GM19239 (cell line): ENCODE results near the gene PTPRT.

Experiments
- DNase-seq: peaks from one replicate; pipeline ENCODE4 v3.0.0; 2011; ENCODE audit warnings: low spot score; ENCODE audit not compliant: insufficient read length
- FAIRE-seq: peaks from 2 replicates; lab custom pipeline; 2011; peaks lifted over from hg19 to GRCh38; lab: Jason Lieb, UNC

PTPRT gene

DNA sequence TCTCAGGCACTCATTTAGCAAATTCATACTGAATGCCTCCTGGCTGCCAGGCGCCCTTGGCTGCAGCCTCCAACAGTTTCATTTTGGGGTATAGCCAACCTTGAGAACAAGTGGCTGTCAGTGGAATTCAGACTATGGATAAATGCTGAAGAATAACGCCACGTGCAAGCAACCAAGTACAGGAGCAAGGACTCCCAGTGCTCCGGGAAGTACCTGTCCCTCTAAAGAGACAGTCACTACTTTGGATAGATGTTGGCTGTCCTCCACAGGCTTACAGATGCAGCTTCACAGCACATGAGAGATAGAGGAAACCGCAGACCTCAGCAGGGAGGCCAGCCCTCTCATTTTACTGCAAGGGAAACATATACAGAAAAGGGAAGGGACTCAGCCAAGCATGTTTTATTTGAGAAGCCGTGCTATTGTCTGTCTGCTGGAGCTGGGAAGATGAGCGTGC, 658.2 kb downstream of the PTPRT start:
- FAIRE-seq (no peak), DNase-seq (no peak)

DNA sequence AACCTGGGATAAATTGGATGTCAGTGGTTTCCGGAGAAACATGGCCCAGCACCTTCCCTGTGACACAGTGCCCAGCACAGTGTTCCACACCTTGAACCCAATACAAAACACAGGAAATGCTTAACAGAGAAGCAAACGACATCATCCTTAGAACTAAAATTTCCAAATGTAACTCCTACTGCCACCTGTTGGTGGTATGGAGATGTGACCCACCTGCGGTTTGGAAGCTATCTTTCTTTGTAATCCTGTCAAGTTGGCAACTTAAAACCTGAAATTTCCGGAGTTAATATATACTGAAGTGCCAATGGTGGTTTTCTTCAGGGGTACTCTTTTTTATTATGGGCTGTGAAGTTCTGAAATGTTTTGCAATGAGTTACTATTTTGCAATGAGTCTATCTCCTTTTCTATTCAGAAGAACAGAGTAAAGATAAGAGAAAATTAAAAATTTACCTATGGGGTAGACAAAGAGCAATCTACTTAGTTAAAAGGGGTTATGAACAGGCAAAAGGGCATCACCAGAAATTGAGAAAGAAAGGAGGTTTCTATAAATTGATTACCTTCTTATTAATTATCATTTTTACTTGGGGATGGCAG, 658.8 kb downstream of the PTPRT start:
- FAIRE-seq (no peak), DNase-seq (peak; percentile 10)

DNA sequence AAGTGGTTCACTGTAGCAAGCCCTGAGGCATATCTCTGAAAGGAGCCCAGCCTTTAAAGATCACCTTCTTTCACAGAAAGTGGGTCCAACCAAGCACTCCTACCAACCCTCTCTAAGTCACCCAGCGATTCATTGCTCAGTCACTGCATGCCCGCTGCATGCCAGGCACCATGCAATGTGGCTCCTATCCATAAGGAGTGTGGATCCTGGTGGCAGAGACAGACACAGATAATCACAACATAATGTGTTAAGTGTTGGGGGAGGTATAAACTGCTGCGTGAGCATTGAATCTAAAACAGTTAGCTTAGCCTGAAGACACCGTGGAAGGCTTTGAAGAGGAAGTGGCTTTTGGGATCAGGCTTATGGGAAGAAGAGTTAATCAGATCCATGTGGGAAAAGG, 659.5 kb downstream of the PTPRT start:
- FAIRE-seq, result no peak

DNA sequence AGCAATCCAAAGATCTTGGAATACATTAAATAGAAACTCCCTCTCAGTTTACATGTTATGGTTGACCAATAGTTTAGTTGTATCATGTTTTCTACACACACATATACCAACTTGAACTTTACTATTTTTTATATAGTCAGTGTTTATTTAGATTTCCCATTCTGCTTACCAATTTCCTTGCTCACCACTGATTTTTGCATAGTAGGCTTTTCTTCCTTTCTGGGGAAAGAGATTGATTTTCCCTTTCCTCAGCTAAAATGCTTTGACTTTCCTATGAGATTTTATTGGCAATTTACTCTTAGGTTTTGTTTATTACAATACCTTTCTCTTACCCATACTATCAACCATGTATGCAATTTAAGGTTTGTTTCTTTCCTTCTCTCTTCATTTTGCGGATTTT, 665.6 kb downstream of the PTPRT start:
- no peak for DNase-seq
- FAIRE-seq, result no peak

More for the DNA sequence above, 659.5 kb downstream of the PTPRT start:
- DNase-seq, result no peak

DNA sequence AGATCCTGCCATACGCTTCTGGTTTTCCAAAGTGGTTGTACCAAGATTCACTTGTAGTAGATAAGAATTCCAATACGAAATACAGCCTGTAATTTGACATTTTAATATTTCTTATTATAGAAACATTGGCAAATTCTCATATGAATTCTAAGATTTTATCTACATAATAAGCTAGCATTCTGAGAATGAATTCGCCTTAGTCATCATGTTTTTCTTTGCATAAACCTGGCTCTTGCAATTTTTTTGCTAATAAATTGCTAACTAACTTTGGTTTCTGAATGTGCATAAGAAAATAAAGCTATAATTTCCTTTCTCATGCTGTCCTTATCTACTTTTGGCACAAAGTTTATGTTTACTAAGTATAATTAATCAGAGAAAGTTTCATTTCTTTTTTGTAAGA, 673.0 kb downstream of the PTPRT start:
- no peak for FAIRE-seq
- no peak for DNase-seq

DNA sequence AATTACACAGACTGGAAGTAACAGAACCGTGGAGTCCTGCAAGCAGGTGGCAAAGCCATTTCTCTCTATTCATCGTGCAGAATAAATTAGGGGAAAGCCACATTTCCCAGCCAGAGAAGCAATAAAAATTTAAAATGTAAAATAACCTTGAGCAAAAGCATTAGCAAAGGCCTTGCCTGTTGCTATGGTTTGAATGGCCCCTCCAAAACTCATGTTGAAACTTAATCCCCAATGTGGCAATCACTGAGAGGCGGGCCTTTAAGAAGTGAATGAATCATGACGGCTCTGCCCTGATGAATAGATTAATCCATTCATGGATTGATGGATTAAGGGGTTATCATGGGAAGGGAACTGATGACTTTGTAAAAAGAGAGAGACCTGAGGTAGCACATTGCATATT, 679.0 kb downstream of the PTPRT start:
- FAIRE-seq (no peak), DNase-seq (no peak)

DNA sequence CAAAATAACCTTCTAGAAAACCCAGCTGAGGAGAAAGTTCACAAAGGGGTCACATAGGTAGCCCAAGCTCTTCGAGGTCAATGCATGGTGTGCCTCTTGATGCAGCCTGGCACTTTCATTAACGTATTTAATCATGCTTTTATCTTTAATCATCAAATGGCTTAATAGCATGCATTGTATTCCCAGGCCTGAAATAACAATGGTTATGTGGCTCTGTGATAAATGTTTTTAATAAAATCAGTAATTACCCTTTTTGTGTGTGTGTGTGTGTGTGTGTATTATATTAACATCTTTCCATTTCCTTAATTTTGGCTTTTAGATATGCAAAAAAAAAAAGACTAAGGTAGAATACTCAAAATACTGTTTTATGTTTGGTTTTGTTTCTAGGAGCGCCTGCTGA, 681.8 kb downstream of the PTPRT start:
- DNase-seq (no peak), FAIRE-seq (no peak)

DNA sequence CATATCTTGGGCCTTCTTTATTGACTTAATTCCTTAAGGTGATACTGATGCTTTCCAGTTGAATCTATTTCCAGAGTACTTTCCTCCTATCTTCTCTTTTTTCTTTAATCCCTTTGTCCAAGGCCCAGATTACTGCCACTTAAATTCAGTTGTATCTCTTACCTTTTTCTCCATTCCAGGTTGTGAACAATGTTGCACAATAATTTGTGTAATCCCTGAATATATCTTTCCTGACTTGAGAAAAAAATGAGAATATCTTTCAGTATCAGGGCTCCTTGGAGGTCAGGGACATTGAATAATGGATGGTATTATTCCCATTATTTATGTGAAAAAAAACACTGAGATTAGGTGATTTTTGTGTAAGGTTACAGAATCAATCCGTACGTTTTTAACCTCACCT, 683.3 kb downstream of the PTPRT start:
- FAIRE-seq, result no peak
- no peak for DNase-seq

DNA sequence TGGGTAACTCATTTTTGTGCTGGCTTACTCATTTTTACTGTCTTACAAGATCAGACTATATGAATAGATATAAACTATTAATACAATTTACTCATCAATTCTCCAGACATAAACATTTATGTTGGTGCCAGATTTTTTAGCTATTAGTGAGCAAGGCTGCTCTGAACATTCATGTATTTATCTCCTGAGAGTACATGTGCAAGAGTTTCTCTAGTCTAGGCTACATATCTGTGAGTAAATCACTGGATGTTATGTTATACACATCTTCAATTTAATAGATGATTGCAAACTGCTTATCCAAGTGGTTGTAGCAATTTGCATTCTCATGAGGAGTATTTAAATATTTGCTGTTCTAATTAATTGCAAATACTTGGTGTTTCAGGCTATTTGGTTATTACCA, 687.1 kb downstream of the PTPRT start:
- DNase-seq (no peak), FAIRE-seq (no peak)

DNA sequence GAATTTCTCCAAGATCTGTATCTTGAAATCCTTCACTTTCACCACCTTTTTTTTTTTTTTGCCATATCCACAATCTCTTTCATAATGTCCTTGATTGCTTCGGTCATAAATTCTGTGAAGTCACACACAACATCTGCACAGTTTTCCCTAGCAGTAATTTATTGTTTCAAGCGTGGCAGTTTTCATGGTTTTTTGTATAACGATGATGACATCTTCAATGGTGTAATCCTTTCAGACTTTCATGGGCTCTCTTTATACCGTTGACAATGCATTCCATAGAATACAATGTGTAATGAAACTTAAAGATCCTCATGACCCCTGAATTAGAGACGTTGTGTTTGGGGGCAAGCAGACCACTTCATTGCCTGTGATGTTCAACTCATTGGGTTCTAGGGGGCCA, 693.1 kb downstream of the PTPRT start:
- FAIRE-seq (no peak), DNase-seq (no peak)

DNA sequence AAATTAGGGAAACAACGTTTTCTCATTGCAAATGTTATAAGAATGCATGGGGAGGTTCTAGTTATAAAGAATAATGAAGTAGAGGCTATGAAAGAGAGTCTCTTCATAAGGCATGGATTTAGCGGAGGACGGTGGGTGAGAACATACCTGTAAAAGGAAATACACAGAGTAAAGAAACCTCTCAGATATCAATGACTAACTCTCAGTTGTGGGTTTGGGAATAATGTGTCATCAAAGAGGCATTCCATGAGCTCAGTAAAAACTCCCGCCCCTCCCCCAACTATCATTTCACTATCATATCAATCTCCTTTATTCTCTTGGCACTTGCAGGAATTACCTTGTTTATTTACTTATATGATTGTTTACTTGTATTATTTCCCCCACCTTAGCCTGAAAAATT, 695.4 kb downstream of the PTPRT start:
- FAIRE-seq (no peak), DNase-seq (no peak)

DNA sequence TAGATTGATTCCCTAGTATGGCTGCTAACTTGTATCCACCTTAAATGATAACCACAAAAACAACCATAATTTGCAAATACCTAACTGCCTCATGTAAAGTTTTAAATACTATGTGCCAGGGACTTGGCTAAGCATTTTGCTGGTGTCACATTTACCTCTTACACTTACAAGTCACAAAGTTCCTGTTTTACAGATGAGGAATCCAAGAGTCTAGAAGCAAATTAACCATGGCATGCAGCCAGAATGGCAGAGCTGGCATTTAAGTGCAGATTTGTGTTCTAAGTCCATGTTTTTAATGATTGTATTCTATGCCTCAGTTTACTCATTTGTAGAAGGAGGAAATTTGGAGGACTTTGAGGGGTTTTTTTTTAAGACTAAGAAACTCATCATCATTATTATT, 696.7 kb downstream of the PTPRT start:
- peak; percentile 11 for FAIRE-seq
- DNase-seq, result no peak

DNA sequence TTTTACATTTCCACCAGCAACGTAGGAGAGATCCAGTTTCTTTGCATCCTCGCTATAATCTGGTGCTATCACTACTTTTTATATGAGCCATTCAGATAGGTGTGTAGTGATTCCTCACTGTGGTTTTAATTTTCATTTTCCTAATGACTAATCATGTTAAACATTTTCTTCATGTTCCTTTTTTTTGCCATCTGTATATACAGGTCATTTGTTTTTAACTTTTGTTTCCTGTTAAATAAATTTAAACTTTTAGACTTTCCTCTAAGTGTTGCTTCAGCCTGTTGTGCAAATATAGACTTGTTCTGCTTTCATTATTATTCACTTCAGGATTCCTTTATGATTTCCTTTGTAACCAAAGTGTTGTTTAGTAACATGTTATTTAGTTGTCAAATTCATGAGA, 697.4 kb downstream of the PTPRT start:
- DNase-seq (no peak), FAIRE-seq (no peak)

DNA sequence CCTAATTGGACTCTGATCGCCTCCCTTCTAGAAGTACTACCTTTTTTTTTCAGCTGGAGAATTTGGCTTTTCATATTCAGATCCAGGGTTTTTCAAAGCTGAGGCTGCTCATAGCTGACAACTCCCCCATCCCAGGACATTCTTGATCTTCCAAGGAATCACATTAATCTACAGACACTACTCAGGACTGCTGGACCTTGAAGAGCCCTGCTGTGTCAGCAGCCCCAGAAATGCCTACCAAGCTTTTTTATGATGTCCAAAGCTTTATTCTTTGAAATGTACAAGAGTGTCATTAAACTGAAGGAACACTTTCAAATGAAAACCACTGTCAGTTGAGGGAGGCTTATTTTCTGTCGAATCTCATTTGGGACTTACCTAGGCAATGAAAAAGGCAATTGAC, 704.1 kb downstream of the PTPRT start:
- FAIRE-seq (no peak), DNase-seq (no peak)

DNA sequence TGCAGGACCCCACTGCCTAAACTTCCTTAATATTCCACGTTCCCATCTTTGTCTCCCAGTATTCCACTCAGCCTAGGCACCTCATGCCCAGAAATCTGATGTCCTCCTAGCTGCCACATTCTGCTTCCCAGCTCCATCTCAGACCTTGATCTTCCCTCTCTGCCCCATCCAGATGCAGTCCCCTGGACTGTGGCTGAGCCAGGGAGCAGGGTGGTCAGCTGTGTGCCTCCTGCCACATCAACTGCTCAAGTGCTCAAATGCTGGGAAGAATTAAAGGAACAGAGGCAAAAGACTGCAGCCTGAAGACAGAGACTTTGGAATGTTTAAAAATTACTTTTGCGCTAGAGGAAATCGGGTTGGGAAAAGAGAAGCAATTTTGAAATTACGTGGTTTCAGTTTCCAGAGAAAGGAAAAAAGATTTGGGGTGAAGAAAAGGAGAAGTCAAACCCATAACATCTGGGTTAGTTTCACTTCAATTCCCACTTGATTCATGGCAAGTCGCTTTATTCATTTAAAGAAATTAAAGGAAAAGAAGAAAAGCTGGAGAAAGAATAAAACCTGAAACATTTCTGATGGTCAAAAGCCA, 704.8 kb downstream of the PTPRT start:
- FAIRE-seq, result no peak
- DNase-seq, result no peak

DNA sequence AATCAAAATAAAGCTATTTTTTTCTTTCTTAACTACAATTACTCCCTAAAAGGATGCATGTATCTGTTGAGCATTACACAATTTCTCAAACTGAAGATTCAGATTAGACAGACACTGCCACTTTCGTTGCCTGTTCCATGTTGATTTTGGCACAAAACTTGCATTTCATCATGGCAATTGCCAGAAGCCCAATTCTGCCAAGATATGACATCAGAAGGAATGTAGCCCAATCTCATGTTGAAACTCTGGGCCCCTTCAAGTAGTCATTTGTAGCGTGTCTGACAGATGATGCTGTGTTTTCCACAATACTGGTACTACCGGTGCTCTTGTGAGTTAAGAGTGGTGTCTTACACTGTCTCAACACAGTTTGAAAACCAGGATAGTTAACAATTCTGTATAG, 705.4 kb downstream of the PTPRT start:
- FAIRE-seq, result no peak
- no peak for DNase-seq

DNA sequence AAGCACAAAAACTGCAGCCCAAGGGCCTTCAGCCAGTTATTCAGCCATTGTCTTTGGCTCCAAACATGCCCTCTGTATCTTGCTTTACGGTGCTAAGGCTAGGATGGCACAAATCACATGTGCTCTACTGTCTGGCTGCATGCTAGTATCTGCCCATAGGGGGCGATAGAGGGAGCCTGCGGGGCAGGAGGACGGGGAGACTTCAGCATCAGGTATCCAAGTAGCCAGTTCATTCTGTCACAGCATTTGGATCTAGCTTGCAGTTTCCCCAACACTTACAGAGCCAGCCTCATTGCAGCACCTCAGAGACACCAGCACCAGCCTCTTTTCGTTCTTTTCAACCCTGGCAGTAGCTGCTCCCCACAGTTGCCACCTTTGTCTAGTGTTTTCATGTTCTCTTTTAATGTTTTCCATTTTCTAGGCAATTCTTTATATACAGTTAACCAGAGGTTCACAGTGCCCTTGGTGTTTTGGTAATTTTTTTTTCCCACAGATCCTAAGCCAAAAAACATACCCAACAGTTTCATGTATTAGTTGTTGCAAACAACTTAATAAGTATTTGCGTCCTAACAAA, 705.9 kb downstream of the PTPRT start:
- FAIRE-seq (no peak), DNase-seq (no peak)

DNA sequence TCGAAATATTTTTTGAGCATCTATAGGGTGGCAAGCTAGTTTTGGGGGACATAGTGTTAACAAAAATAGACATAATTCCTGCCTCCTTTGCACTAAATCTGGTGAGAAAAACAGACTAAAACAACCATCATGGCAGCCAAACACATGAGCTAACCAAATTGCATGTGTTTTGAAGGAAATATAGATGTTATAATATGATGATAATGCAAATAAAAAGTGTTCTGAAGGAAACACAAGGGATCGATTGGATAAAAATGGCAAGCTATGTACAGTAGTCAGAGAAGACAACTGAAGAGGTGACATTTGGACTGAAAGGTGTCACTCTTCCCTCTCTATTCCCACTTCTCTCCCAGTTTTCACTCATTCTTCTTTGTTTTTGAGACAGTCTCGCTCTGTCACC, 706.9 kb downstream of the PTPRT start:
- no peak for FAIRE-seq

DNA sequence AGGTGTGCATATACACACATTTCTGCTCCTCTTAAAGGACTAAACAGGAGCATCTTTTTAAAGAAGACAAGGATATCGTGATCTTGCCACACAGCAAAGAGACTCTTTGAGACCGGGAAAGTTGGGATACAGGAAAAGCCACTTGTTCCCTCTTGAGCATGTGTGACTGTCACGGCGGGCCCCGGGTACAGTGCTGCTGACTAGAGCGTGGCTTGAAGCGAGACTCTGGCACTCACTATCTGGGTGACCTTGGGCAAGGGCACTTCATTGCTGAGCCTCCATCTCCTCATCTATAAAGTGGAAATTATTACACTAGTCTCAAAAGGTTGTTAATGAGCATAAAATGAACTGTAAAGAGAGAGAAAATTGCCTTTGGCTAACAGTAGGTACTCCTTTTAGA, 713.9 kb downstream of the PTPRT start:
- DNase-seq (no peak), FAIRE-seq (no peak)

More for the DNA sequence above, 706.9 kb downstream of the PTPRT start:
- no peak for DNase-seq

DNA sequence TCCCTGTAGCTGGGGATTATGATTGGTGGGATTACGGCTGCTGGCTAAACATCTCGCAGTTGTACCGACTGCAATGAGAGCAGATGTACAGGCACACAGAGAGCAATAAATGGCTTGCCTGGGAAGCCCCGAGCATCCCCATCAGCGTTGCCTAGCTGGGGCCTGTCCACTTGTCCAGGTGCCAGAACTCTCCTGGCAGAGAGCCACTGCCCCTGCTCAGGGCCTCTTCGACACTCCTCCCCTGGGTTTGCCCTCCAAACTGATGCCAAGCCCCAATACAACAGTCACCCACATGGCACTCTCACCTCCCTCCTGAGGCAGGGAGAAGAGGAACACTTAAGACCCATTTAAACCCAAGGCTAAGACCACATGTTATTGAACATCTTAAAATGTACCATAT, 715.1 kb downstream of the PTPRT start:
- FAIRE-seq, result no peak
- DNase-seq, result no peak

DNA sequence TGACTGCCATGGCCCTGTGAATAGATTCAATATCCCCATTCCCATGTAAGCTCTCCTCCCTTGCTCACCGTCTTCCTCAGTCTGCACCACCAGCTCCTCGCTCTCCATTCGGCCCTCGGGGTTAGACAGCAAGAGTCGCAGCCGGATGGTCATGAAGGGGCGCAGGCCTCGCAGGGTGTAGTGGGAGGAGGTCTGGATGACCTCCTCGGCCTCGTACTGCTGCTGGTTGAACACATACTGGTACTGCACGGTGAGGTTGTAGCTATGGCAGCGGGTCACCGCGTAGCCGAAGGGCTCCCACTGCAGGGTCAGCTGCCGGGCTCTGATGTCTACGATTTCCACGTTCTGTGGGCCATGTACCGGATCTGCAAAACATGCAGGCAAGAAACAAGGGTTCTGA, 717.5 kb downstream of the PTPRT start:
- FAIRE-seq, result no peak
- DNase-seq, result no peak

DNA sequence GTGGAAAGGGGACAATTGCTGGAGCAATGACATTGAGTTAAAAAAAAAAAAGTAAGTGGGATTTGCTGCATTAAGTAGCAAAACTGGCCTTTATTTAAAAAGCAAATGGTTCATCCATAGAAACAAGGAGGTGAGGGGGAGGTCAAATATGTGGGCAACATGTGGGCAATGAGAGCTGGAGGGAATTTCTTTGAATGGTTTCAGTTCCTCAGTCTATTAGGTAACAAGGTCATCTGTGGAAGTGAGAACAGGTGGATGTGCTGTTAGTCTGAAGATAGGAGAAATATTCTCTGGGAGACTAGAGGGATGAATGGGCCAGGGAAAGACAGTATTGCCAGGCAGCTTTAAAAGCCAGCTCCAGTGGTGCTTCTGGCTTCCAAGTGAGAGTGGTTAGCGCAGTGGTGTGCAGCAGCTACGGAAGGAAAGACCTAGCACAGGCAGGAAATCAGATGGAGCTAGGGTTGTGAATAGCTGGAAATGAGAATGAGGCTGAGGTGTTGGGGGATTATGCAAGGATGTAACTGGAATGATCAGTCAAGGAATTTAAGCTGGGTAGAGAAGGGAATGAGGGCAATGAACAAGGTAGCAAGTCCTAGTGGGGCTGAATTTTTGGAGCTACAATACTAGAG, 727.6 kb downstream of the PTPRT start:
- no peak for DNase-seq
- no peak for FAIRE-seq
